Stimulated activated CD4-positive, alpha-beta T cell treated with anti-CD3 and anti-CD28 coated beads, Interleukin-15, amount 100 ng/mL, for 1 hour (primary cell): ENCODE data around the gene PI4K2A.
"Not testable (repeated sequence)": the region's sequence is repeated elsewhere in the genome, so short reads cannot be mapped to it uniquely, and the experiment has no call there.

Experiments
- DNase-seq, 2 donors: peaks; one replicate each; pipeline ENCODE4 v3.0.0-alpha.2; 2020; ENCODE audit warnings: low read depth in 1 of 2, low spot score in 1 of 2

PI4K2A gene

DNA sequence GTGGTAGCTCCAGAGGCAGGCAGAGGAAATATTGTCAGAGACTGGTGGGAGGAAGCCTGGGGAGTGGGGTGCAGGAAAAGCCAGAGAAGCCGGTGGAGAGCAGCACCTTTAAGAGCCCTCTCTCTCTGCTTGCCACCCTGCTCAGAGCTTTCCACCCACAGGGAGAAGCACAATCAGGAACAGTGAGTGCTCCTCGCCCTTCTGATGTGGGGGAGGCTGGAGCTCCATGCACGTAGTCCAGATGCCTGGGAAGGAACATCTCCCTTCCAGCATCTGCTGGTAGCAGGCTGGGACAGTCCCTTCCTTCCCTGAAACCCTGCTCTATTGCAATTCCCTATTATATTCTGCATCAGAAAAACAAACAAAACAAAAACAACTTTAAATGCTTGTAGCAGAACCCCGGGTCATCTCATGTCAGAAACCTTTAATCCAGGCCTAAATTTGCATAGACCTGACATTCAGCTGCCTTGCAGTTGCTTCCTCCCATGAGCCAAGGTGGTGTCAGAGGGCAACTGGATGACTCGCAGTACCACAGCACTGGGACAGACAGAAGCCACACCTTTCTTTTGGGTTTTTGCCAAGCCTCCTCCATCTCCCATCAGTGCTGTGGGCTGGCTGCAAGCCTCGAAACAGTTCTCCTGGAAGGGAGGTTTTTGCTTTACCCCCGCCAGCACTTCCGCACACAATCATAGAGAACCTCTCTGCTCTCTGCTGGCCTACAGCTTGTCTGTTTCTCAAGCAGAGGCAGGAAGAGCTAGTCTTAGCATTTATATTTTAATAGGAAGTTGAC lies 33.5 kb downstream of the PI4K2A start:
- no peak for DNase-seq

DNA sequence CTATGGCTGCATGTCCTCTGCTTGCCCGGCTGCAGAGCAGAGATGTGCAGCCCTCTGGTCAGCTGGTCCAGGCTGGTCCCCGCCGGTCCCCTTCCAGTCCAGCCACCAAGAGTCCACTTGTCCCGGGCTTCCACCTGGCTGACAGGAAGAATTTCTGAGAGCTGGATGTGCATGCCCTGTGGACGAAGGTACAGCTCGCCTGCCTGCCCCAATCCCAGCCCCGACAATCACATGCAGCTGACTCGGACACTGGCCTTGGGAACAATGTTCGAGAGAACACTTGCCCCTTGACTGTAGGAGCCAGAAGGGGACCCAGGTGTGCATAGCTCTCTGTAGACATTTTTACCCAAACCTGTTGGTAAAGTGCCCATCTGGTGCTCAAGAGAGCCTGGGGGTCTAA lies 34.8 kb downstream of the PI4K2A start:
- DNase-seq = no peak

DNA sequence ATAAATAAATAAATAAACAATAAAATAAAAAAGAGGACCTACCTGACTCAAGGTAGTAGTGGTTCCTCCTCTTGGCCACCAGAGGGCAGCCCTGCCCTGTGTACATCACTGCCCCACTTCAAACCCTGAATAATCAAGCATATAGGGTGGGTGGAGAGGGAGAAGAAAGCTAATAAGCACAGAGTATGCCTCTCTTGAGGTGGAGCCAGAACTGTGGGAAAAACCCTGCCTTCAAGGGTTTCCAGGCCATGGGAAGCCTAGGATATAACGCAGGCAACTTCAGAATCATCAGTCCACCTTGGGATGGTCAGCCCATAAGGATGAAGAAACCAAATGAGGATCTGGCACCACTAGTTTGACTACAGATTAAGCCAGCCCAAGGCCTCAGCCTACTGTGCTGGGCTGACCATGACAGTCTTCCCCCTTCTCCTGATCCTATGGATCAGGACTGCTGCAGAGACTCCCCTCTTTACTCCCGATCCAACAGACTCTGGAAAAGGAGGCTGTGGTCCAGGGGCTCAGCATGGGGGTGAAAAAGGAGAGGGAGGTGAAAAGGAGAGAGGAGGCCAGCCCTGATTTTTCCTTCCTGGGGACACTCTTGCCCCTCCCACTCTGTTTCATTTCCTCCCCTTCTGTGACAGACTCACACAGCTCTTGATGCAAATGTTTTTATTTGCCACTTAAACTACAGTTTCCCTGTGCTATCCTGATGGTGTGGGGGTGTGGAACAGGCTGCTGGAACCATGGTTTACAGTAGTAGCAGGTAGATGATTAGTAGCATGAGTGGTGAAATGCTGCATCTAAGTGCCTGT lies 36.5 kb downstream of the PI4K2A start:
- DNase-seq = peak in 1 of 2 donors; percentile 24

DNA sequence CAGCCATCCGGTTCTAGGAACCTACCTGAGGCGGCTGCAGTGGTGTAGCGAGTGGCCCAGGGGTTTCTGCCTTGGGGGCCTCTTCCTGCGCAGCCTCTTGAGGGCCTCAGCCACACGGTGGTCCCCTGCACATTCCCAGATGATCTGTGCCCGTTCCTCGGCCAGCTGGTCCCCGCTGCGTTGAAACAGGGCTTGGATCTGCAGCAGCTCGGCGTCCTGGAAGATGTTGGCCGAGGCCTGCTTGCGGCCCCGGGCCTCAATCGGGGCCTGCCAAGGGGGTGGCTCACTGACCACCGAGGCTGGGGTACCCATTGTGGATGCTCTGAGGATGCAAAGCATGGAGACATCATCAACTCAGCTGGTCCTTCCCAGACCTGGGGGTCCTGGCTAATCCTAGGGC lies 39.1 kb downstream of the PI4K2A start:
- no peak for DNase-seq

DNA sequence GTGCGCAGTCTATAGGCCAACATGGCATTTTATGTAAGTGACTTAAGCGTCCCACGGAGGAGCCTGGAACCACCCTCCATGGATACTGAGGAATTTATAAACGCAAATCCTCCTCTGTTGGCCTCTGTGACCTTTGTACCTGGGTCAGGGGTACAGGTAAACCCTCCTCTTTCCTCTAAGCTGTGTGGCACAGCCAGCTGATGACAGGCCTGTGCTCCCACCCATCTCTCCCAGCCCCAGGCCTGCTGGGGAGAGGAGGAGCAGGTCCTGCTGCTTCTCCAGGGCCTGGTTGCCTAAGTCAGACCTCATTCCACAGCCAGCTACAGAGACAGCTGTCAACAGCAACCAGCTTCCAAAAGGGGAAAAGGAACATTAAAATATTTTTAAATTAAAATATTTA lies 41.6 kb downstream of the PI4K2A start:
- no peak for DNase-seq

DNA sequence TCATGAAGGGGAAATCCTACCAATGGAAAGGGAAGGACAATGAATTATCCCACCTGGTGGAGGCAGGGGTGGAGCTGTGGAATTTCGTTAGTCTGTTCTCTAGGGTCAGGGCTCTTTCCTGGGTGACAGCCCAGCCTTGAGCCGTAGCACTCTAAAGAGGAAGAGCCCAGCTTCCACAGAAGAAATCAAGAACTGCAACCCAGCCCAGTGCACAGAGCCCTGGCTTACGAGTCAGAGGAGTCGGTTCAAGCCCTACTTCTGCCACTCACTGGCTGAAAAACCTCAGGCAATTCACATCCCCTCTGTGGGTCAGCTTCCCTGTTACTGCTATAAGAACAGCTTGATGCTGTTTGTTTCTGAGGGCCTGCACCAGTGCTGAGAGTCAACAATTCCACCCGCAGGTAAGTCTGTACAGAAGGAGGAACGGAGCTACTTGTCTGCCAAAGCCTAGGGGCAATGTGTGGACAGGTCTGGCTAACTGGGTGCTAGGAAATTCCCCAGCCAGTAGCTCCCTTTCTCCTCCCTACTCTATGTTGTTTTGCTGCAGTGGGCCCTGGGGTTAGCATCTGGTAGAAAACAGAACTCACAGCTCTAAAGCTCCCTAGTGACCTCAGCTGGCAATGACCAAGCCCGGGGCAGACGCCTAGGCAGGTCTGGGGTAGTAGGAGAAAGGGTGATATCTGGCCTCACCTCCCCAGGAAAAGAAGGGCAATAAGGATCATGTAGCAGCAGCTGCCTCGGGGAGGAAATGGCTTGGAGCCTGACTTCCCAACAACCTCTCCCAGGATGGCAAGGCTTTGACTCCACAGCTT lies 43.3 kb downstream of the PI4K2A start:
- DNase-seq = no peak

DNA sequence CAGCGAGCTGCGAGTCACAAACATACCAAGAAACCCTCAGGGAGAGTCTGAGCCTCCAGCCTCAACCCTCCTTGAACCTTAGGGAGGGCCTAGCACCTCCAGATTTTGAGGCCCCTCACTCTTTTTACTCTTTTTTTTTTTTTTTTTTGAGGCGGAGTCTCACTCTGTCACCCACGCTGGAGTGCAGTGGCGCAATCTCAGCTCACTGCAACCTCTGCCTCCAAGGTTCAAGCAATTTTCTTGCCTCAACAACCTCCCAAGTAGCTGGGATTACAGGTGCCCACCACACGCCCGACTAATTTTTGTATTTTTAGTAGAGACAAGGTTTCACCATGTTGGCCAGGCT lies 43.9 kb downstream of the PI4K2A start:
- not testable (repeated sequence) for DNase-seq

DNA sequence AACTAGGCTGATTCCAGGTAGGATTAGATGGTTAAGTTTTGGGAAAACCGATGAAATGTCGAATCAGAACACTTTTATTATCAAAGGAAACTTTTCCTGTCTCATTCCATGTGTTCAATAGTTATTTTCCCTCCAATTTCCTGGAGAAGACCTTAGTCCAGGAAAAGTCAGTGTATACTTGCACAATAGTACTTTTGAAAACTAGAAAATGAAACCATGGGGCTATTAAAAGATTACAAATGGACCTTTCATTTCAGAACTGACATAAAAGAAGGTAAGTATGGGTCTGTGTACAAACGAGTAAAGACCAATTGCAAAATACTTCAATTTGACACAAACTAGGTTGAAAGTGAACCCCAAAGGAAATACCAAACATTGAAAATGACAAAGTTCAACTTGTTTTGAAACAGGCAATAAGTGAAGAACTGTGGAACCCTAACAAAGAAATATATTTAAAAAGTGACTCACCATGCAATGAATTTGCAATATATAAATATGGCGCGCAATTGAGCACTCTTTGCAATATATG lies 44.5 kb downstream of the PI4K2A start:
- no peak for DNase-seq

DNA sequence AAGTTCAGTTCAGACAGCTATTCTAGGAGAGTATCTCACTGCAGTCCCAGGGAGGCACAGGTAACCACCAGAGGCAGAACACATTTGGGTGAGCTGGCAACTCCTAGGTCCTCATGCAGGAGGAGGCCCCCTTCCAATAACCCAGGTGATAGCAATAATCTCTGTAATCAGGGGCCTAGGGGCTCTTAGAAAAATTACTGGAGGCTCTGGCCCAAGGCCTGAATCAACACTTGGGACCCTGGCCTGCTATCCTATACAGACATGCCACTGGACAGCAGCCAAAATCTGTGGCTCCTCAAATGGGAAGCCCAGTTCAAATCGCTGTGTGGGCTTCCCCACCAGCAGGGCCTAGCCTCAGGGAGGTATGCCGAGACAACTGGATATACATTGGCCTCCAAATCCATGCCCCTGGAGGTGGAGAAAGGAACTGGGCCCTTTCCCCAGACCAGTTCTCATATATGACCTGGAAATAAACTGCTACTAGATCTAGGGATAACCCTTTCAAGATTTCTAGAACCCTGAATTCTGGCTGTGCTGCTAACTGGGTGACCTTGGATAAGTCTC lies 45.0 kb downstream of the PI4K2A start:
- no peak for DNase-seq

DNA sequence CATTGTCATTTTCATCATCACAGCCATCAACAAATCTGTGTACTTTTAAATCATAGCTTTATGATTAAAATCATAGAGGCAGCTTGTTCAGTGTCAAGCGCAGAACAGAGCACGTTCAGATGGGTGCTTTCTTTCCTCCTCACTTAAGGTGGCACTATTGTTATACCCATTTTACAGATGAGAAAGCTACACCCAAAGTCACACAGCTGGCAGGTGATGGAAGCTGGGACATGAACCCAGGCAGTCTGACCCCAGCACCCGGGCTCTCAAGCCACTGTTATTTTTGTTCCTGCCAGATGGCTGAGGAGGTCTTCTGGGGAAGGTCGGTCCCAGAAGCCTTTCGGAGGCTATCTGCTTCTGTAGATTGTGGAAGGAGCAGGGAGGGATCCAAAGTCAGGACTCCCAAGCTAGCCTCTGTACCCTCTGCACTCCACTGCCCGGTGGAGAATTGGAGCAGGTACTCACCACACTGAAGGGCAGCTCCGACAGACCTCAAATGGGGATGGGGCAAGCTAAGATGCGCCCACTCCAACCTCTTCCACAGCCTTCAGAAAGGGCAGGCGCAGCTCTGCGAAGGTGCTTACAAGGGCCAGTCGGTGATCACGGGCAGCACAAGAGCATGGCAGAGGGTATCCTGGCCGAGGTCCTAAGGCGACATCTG lies 46.0 kb downstream of the PI4K2A start:
- no peak for DNase-seq

DNA sequence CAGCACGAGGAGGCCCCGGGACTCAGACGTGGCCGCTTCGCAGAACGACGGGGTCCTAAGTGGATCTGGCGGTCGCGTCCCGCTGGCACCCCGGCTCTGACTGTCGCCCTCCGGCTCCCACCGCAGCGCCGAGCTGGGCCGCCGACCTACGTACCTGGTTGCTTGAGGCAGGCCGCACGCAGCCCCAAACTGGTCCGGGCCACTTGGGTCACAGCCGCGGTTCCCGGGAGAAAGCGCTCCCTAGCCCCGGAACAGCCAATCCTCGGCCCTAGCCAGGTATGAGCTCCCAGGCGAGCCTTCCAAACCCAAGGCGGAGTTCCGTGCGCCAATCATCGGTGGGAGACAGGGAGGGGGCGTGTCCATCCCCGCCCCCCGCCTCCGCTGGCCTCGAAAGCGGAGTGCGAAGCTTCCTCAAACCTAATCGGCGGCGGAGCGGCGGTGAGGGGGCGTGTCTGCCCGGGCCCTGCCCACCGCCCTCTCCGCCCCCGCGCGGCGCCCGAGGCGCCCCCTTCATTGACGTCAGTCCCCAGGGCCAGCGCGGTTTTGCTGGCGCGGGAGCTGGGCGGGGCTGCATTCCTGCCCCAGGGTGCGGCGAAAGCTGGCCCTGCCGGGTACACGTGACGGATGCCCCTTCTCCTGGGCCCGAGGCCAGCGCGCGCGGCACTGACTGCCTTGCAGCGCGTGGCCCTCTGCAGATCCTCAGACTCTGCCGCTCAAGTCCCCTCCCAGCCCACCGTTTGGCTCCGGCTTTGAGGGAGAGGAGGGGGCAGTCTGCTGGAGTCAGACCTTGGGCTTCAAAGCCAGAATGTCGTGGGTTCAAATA lies 46.7 kb downstream of the PI4K2A start, which contains the start of gene AVPI1:
AVPI1 (minus strand) TSS at position 280 of the 823 bp plus-strand sequence. CDS start 7,336 bp downstream, outside the sequence.
- DNase-seq = peak; percentile 90 to 94

DNA sequence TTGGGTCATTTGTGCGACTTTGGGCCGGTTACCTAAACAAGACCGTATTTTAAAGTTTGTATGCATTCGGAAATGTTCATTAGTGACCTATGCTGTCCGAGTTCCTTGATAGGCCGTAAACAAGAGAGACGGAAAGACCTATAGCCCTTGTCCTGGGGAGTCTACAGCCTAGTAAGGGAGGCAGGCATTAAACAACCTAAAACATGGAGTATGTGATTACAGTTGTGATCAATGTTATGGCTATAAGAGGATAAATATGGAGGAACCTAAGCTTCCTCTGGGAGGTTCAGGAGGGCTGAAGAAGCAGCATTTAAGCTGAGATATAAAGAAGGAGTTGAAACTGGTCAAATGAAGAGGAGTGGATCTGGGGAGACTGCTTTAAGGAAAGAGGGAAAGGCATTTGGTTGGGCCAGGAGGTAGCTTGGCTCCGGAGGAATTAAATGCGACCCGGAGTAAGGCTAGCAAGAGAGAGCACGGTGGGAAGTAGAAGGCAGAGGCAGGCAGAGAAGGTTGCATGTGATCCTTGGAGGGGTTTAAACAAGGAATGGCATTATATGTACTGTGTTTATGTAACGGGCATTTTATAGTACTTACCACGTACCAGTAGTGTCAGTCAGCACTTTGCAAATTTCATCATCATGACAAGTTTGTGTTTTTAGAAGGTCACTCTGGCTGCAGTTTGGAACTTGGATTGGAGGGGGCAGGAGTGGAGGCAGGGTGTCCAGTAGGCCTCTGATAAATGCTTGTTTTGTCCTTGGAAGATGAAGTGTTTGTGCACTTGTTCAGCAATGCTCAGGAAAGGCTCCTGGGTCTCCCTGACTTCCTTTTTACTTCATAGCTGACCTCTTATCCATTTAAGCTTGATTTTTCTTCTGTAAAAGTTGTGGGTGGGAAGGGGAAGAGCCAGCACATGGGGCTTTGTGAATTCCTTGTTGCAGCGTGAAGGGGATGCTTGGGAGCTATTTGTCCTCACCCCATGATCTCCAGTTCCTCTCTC lies 47.6 kb downstream of the PI4K2A start:
- no peak for DNase-seq

DNA sequence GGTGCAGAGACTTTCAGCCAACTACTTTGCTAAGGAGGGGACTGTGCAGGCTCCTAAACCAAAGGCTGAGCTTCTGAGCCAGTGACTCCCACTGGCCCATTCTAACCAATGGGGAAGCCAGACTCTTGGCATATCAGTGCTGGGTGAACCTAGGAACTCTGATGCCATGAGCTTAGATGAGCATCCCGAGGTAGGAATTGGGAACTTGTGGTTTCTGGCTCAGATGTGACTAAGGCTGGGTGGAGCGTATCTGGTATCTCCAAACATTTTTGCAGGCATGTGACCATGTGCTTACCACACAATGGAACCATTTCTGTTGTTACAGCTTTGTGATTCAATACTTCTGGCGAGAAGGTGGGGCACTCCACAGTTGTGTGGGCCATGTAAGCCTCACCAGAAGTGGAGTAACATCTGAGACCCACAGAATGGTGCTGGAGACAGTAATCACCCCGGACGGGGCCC lies 49.1 kb downstream of the PI4K2A start:
- DNase-seq = no peak

DNA sequence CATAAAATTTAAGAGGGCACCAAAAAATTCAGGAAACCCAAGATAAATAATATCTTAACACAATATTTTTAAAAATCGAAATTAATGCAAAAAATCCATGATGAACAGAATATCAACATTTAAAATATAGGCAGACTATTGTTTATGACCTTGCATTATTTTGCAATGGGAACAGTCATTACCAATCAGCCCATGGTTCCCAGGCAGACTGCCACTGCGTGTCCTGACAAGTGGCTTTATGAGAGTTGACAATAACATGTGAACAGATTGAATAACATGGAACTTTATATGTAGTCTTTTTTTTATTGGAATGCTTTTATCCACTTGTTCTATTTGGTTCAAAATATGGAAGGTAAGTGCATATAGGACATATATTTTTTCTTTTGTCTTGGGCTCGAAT lies 49.7 kb downstream of the PI4K2A start:
- no peak for DNase-seq

DNA sequence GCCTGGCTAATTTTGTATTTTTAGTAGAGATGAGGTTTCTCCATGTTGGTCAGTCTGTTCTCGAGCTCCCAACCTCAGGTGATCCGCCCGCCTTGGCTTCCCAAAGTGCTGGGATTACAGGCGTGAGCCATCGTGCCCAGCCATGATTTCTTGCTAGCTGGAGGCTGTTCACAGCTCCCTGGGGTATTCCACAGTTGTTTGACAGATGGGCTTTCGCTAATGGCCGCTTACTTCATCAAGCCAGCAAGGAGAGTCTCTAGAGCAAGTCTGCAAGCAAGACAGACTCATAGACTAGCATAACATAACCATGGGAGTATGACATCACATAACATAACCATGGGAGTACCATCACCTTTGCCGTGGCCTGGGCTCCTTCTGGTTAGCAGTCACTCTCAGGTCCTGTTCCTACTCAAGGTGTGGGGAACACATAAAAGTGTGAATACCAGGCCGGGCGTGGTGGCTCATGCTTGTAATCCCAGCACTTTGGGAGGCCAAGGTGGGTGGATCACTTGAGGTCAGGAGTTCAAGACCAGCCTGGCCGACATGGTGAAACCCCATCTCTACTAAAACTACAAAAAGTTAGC lies 57.7 kb downstream of the PI4K2A start:
- DNase-seq = not testable (repeated sequence)

DNA sequence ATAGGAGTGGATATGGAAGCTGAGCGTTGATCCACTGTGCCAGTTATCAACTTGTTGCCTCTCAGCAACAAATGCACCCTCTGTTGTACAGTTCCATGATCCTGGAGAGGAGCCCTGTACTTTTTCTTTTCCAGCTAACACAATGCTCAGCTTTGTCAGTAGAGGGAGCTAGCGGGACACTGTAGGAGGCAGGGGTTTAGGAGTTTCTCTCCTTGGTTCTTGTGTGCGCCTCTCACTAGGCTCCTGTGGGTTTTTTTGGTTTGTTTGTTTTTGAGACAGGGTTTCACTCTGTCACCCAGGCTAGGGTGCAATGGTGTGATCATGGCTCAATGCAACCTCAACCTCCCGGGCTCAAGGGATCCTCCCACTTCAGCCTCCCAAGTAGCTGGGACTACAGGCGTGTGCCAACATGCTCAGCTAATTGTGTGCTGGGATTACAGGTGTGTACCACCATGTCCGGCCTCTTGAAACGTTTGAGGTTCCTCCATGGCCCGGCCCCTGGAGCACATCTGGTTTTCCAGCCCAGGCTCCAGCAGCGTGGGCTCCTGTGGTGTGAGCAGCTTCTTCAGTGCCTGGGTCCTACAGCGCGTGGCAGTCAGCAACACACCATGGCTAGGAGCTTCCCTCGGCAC lies 61.1 kb downstream of the PI4K2A start:
- DNase-seq = no peak

DNA sequence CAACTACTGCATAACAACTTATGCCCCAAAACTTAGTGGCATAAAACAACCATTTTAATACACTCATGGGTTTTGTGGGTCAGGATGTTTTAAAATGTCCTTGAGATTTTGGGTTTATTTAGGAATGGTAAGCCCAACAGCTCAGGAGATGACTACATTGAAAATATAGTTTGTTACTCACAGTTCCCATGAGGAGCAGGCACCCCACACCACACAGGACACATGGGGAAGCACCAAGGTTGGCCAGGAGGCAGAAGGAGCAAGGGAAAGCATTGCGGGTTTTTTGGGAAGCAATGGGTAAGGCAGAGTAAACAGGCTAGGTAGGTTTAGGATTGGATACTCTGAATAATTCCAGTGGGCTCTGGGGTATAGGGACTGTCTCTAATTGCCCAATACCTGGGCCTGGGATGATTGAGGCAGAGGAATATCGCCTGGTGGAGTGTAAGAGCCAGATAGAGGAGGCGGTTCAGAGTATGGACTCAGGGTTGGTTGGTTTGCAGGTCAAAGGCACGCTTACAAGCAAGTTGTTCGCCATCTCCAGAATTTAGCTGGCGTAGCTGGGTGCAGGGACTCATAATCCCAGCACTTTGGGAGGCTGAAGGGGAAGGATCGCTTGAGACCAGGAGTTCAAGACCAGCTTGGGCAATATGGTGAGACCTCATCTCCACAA lies 63.1 kb downstream of the PI4K2A start:
- no peak for DNase-seq
